GM20000 (cell line): Measurements from ENCODE around the gene FAM83D.
A peak's percentile ranks its signal among the peaks of the same experiment; 100 is the strongest.

Experiments used
- DNase-seq: peaks from one replicate; pipeline ENCODE4 v3.0.0; 2012; ENCODE audit warnings: low spot score
- TF ChIP-seq, protein P1 (sequence below): IDR thresholded peaks from 2 replicates; pipeline ENCODE4 v1.5.1; 2012; ENCODE audit warnings: mild to moderate bottlenecking, control low read depth; ENCODE audit errors: extremely low read depth, missing control alignments

FAM83D gene, protein sequence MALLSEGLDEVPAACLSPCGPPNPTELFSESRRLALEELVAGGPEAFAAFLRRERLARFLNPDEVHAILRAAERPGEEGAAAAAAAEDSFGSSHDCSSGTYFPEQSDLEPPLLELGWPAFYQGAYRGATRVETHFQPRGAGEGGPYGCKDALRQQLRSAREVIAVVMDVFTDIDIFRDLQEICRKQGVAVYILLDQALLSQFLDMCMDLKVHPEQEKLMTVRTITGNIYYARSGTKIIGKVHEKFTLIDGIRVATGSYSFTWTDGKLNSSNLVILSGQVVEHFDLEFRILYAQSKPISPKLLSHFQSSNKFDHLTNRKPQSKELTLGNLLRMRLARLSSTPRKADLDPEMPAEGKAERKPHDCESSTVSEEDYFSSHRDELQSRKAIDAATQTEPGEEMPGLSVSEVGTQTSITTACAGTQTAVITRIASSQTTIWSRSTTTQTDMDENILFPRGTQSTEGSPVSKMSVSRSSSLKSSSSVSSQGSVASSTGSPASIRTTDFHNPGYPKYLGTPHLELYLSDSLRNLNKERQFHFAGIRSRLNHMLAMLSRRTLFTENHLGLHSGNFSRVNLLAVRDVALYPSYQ

DNA sequence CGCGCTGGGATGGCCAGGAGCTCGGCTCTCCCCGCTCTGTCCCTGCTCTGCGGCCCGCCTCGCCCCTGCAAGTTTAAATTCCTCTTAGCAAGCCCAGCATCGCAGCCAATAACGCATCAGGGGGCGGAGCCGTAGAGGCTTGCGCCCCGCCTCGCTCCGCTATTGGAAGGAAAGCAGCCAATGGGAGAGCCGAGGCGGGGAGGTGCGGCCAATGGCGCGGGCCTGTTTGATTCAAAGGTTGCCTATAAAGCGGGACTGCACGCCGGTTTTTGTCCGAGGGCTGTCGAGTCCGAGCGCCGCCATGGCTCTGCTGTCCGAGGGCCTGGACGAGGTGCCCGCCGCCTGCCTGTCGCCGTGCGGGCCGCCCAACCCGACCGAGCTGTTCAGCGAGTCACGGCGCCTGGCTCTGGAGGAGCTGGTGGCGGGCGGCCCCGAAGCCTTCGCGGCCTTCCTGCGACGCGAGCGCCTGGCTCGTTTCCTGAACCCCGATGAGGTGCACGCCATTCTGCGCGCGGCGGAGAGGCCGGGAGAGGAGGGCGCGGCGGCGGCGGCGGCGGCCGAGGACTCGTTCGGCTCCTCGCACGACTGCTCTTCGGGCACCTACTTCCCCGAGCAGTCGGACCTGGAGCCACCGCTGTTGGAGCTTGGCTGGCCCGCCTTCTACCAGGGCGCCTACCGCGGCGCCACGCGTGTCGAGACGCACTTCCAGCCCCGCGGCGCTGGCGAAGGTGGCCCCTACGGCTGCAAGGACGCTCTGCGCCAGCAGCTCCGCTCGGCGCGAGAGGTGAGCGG, at the start of gene FAM83D:
FAM83D (plus strand) TSS at position 276 of the 792 bp plus-strand sequence; CDS start at position 302, 26 bp downstream.
- DNase-seq = peak; percentile 99
- TF ChIP-seq, protein P1, sequence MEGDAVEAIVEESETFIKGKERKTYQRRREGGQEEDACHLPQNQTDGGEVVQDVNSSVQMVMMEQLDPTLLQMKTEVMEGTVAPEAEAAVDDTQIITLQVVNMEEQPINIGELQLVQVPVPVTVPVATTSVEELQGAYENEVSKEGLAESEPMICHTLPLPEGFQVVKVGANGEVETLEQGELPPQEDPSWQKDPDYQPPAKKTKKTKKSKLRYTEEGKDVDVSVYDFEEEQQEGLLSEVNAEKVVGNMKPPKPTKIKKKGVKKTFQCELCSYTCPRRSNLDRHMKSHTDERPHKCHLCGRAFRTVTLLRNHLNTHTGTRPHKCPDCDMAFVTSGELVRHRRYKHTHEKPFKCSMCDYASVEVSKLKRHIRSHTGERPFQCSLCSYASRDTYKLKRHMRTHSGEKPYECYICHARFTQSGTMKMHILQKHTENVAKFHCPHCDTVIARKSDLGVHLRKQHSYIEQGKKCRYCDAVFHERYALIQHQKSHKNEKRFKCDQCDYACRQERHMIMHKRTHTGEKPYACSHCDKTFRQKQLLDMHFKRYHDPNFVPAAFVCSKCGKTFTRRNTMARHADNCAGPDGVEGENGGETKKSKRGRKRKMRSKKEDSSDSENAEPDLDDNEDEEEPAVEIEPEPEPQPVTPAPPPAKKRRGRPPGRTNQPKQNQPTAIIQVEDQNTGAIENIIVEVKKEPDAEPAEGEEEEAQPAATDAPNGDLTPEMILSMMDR = no peak

DNA sequence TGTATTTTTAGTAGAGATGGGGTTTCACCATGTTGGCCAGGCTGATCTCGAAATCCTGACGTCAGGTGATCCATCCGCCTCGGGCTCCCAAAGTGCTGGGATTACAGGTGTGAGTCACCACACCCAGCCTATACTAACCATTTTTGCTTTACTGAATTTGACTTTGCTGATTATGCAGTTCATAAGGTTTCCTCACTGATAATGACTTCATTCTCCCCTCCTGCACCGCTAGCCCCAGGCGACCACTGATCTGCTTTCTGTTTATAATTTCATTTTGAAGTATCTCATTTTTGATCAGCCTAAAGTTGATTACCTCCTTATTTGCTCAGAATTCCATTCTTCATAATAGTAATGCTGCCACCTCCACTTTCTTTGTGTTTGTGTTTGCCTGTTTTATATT, 48.7 kb upstream of the FAM83D start:
- TF ChIP-seq, protein P1 = no peak

DNA sequence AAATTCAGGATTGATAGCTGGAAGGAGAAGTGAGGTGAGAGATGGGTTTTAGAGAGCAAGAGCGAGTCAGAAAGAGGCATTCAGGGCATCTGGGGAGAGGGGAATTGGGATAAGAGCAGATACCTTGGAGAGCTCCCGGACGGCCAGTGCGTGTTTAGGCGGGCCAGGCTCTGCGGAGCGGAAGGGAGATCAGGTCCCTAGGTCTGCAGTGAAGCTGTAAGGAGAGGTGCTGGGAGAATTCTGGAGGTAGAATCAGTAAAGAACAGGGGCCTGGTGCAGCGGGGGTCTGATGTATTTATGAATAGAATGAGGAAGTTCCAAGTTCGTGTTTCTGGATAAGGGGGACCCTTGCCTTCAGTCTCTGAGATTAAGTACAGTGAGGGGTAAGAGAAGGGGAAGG, 47.4 kb upstream of the FAM83D start:
- DNase-seq = no peak
- TF ChIP-seq, protein P1 = no peak

More for the DNA sequence above, 48.7 kb upstream of the FAM83D start:
- DNase-seq = no peak

DNA sequence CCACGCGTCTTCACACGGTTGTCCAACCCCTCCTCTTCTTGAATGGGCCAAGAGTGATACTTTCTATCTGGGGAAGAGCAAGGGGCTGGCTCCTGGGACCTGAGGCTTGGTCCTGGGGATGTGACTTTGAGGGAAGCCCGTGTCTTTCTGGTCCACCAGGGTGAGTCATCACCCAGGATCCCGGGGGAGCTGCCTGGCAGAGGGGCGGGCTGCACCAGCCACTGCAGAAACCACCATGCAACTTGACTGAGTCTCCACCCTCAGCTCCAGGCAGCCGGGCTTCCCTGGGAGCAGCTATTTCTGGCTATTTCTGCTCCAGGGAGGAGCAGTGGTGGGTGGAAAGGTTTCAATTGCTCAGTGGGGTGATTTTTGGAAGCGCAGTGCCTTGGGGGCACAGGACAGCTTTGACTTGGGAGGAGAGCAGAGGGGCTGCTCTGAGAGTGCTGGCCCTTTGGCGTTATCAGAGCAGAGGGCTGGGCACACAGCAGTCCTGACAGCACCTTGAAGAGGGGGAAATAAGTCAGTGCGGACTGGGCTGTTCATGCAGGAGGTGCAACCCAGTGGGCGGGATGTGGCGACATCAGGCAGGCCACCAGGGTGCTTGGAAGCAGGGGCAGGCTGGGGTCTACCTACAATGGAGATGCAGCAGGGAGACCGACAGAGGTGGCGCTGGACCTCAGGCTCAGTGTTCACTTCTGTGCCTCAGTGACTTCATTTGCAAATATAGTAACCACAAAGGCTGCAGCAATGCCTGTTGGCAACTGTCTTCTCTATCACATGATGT, 45.1 kb upstream of the FAM83D start:
- no peak for DNase-seq

DNA sequence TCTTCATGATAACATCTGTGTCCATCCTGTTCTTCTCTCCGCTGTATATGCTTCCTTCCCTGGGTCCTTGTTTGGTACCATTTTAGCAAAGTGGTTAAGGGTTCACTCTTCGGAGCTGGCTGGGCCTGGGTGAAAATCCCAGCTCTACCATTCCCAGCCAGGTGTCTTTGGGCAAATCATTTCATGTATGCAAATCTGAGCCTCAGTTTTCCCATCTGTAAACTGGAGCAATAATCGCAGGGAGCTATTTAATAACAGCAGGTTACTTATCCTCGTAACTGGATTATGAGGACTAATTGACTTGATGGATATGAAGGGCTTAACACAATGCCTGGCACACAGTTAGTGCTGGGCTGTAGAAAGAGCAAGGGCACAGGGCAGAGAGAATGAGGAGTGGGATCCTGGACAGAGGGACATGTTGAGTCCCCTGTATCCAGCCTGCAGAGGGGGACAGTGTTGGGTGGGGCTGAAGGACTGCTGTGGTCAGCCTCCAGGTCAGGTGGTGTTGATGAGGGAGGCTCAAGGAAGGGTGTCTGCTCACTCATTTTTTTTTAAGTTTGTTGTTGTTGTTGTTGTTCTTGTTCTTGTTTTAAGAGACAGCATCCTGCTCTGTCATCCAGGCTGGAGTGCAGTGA, 44.3 kb upstream of the FAM83D start:
- no peak for DNase-seq
- TF ChIP-seq, protein P1 = no peak

More for the DNA sequence above, 45.1 kb upstream of the FAM83D start:
- TF ChIP-seq, protein P1 = no peak

DNA sequence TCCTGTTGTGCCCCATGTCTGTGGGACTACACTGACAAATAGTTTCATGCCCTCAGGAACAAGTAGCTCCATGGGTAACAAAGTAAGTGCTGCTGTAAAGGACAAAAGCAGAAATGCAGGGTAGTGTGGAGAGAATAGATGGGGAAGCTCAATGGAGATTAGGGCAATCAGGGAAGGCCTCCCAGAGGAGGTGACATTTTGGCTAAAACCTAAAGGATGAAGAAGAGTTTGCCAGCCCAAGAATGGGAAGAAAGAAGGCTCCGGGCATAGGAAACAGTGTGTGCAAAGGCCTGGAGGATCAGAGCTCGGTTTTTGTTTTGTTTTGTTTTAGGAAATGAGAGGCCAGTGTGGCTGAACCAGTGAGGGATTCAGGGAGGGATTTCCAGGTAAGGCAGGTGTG, 43.6 kb upstream of the FAM83D start:
- TF ChIP-seq, protein P1 = no peak

More for the DNA sequence above, 43.6 kb upstream of the FAM83D start:
- no peak for DNase-seq
